ENCODE measurements around the gene OR6J1.

- TF ChIP-seq SUZ12 (IDR thresholded peaks at IDR 0.05; ENCODE audit: extremely low read depth, insufficient read depth, insufficient read length) (no peak), ZNF274 (IDR thresholded peaks at IDR 0.05; ENCODE audit: low read depth, low read length) (no peak)
These were observed 45.0 kb upstream of the OR6J1 start for GRCh38 chr14:22689199-22689598.
